PC-9 (cell line): ENCODE data around the gene HMSD. TPM values are rescaled to one million over a fixed set of nuclear protein-coding genes. Genes with fewer than 3 reads are reported as not detected.
"Not testable (repeated sequence)": the region's sequence is repeated elsewhere in the genome, so short reads cannot be mapped to it uniquely, and the experiment has no call there.

ENCODE experiments used
- BruUV-seq: library from RNA; stranded (reverse); fragments of 400-500 nt; replicated peaks from 2 replicates; lab custom pipeline; 2021; lab: Mats Ljungman, UMichigan
- CTCF ChIA-PET: fragments of 300-600 bp; sonication (Branson Sonifier 250); formaldehyde crosslinking; loops from one replicate; lab custom pipeline; 2022; ENCODE audit warnings: antibody characterized with exemption; lab: Charles Lee
- POLR2A ChIA-PET: fragments of 300-600 bp; sonication (Branson Sonifier 250); formaldehyde crosslinking; loops from one replicate; lab custom pipeline; 2022; ENCODE audit warnings: antibody characterized with exemption; ENCODE audit not compliant: unreplicated experiment; lab: Charles Lee
- DNase-seq, 2 experiments: peaks; one replicate each; pipeline versions ENCODE4 v3.0.0 to v3.0.0-alpha.2; 2015 to 2022; ENCODE audit warnings: mixed read lengths in 1 of 2
- H2AFZ ChIP-seq: fragments of 200-600 bp; sonication (generic); 2 replicates; pipeline ENCODE4 v1.8.1; 2017; ENCODE audit warnings: antibody characterized with exemption
- H3F3A ChIP-seq: fragments of 200-600 bp; sonication (generic); 2 replicates; pipeline ENCODE4 v1.8.1; 2017; ENCODE audit warnings: antibody characterized with exemption, mild to moderate bottlenecking, low read depth; ENCODE audit not compliant: insufficient read depth
- H3K27ac ChIP-seq: fragments of 200-600 bp; sonication (generic); 2 replicates; pipeline ENCODE4 v1.6.1; 2016; ENCODE audit warnings: mixed run types
- H3K27me3 ChIP-seq: fragments of 200-600 bp; sonication (generic); 2 replicates; pipeline ENCODE4 v1.6.1; 2016; ENCODE audit warnings: low read depth, mixed run types; ENCODE audit not compliant: insufficient read depth
- H3K36me3 ChIP-seq: fragments of 200-600 bp; sonication (generic); 2 replicates; pipeline ENCODE4 v1.6.1; 2016; ENCODE audit warnings: low read depth, mixed run types
- H3K4me1 ChIP-seq: fragments of 200-600 bp; sonication (generic); replicated peaks from 2 replicates; pipeline ENCODE4 v1.6.1; 2016; ENCODE audit warnings: mixed run types; ENCODE audit not compliant: insufficient read depth
- H3K4me2 ChIP-seq: fragments of 200-600 bp; sonication (generic); 2 replicates; pipeline ENCODE4 v1.6.1; 2017; ENCODE audit warnings: mixed run types
- H3K4me3 ChIP-seq: fragments of 200-600 bp; sonication (generic); 2 replicates; pipeline ENCODE4 v1.6.1; 2016; ENCODE audit warnings: mixed run types
- H3K79me2 ChIP-seq: fragments of 200-600 bp; sonication (generic); 2 replicates; pipeline ENCODE4 v1.6.1; 2017; ENCODE audit warnings: low read depth, mixed run types
- H3K9me2 ChIP-seq: fragments of 200-600 bp; sonication (generic); 2 replicates; pipeline ENCODE4 v1.8.1; 2017; ENCODE audit warnings: mild to moderate bottlenecking; ENCODE audit not compliant: insufficient read depth
- H3K9me3 ChIP-seq: fragments of 200-600 bp; sonication (generic); 2 replicates; pipeline ENCODE4 v1.8.1; 2016; ENCODE audit warnings: low read depth; ENCODE audit not compliant: insufficient read depth
- H4K20me1 ChIP-seq: fragments of 200-600 bp; sonication (generic); 2 replicates; pipeline ENCODE4 v1.8.1; 2017; ENCODE audit not compliant: insufficient read depth
- CTCF ChIP-seq: fragments of 200-600 bp; sonication (generic); conservative IDR thresholded peaks from 2 replicates; pipeline ENCODE4 v1.6.1; 2017; ENCODE audit warnings: mixed run types, antibody characterized with exemption, mild to moderate bottlenecking, moderate library complexity
- EZH2 ChIP-seq: fragments of 200-600 bp; sonication (generic); IDR thresholded peaks from 2 replicates; pipeline ENCODE4 v1.8.0; 2017; ENCODE audit warnings: antibody characterized with exemption, low read depth
- intact Hi-C: fragments of 100-400 bp; cut with micrococcal nuclease; formaldehyde crosslinking; loops from one replicate; pipeline ENCODE4 v1.10.0; 2022; ENCODE audit not compliant: unreplicated experiment
- total RNA-seq: library from RNA; stranded (reverse); gene quantifications from 2 replicates; pipeline ENCODE4 v1.2.3, GENCODE V29; 2021

Gene HMSD
- total RNA-seq, 1 experiment from 2014 or later: not detected

DNA sequence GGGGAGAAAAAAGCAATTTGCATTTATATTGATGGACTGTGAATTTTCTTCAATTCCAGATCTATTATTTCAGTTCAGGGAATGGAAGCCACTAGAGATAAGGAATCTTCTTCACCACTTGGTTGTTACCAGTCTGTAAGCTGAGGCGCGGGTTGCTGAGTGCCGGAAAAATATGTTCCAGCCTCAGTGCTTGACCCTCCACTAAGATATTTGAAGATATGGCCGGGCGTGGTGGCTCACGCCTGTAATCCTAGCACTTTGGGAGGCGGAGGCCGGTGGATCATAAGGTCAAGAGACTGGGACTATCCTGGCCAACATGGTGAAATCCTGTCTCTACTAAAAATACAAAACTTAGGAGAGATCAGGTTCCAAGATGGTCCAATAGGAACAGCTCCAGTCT is 9.1 kb upstream of the HMSD start:
- H3K36me3 ChIP-seq: no peaks in the 10 kb centered on the region
- no peaks in the 10 kb centered on the region for H3K9me2 ChIP-seq
- no peak overlapping the region for H2AFZ ChIP-seq
- H3K9me3 ChIP-seq: no peaks in the 10 kb centered on the region
- no peaks in the 10 kb centered on the region for H3F3A ChIP-seq
- H3K4me3 ChIP-seq: no peak overlapping the region
- ChIA-PET CTCF (no interaction called here), POLR2A (no interaction called here)
- no peak overlapping the region for H3K4me2 ChIP-seq
- no TSS peak for BruUV-seq
- DNase-seq: no peak
- TF ChIP-seq EZH2: no peak
- no peak for TF ChIP-seq CTCF
- H3K27me3 ChIP-seq: no peaks in the 10 kb centered on the region
- H3K4me1 ChIP-seq: no peaks in the 10 kb centered on the region
- no peak overlapping the region for H3K27ac ChIP-seq
- H4K20me1 ChIP-seq: no peaks in the 10 kb centered on the region
- intact Hi-C loops: no loop called here
- no peaks in the 10 kb centered on the region for H3K79me2 ChIP-seq

DNA sequence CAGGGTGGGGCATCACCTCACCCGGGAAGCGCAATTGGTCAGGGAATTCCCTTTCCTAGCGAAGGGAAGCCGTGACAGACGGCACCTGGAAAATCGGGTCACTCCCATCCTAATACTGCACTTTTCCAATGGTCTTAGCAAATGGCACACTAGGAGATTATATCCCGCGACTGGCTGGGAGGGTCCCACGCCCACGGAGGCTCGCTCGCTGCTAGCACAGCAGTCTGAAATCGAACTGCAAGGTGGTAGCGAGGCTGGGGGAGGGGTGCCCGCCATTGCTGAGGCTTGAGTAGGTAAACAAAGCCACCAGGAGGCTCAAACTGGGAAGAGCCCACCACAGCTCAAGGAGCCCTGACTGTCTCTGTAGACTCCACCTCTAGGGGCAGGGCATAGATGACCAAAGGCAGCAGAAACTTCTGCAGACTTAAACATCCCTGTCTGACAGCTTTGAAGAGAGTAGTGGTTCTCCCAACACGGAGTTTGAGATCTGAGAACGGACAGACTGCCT is 8.5 kb upstream of the HMSD start:
- H3K9me3 ChIP-seq, H3K4me2 ChIP-seq, H3K27ac ChIP-seq, H3K27me3 ChIP-seq, H3K36me3 ChIP-seq, H3K79me2 ChIP-seq, H3K4me3 ChIP-seq, POLR2A ChIA-PET, BruUV-seq, H4K20me1 ChIP-seq, H3K4me1 ChIP-seq, H2AFZ ChIP-seq, H3K9me2 ChIP-seq, H3F3A ChIP-seq, DNase-seq, CTCF ChIA-PET, intact Hi-C loops: not testable (repeated sequence)

DNA sequence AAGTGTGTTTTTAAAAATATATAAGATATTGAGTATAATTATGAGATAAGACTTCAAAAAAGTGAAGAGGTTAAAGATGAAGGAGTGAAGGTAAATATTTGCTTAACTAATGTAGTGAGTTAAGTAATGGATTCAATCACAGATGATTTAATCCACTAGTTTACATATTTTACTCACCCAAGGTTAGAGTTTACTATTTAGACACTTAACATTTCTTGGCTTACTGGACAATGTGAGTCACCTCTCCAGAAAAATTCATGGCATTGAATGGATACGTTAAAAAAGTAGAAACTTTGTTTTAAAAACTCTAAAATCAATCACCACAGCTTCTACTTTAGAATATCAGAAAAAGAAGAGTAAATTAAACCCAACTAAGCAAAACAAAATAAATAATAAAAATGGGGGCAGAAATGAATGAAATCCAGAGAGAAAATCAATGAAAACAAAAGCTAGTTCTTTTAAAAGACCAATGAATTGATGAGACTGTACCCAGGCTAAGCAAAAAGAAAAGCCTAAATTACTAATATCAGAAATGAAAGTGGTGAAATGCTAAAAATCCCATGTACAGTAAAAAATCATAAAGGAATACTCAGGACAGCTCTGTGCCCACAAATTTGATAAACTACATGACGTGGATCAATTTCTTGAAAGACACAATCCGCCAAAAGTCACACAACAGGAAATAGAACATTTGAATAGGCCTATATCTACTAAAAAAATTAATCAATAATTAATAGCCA is 1.9 kb upstream of the HMSD start:
- intact Hi-C loops: no loop called here
- Histone ChIP-seq H3F3A (no peaks in the 10 kb centered on the region), H3K9me2 (no peaks in the 10 kb centered on the region), H3K4me2 (no peak overlapping the region), H3K4me1 (no peaks in the 10 kb centered on the region), H3K79me2 (no peaks in the 10 kb centered on the region), H3K27me3 (no peaks in the 10 kb centered on the region), H4K20me1 (no peaks in the 10 kb centered on the region), H2AFZ (no peak overlapping the region), H3K9me3 (no peaks in the 10 kb centered on the region), H3K27ac (no peak overlapping the region), H3K4me3 (no peak overlapping the region), H3K36me3 (no peaks in the 10 kb centered on the region)
- no TSS peak for BruUV-seq
- DNase-seq: no peak
- ChIA-PET POLR2A (no interaction called here), CTCF (no interaction called here)
- TF ChIP-seq EZH2: no peak
- TF ChIP-seq CTCF: no peak

DNA sequence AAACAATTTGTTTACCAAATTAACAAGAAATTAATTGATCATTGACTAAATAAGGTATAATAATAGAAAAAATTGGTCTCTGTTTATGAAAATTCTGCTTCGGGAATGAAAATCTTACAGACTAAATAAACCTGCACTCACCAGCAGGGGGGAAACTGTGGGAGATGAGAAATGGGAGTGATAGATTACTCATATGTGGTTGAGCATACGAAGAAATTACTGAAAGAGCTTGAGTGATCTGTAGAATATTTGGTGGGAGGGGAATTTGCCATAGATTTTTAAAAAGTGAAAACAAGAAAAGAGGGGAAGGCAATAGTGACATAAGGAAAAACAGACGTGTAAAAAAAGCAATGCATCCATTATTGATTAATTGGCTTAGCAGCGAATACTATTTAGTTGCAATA is 2.2 kb downstream of the HMSD start:
- no peaks in the 10 kb centered on the region for H3K4me1 ChIP-seq
- no peak overlapping the region for H3K4me2 ChIP-seq
- no peak overlapping the region for H2AFZ ChIP-seq
- DNase-seq: no peak
- no peaks in the 10 kb centered on the region for H3K9me2 ChIP-seq
- no peaks in the 10 kb centered on the region for H3K36me3 ChIP-seq
- H3K9me3 ChIP-seq: no peaks in the 10 kb centered on the region
- TF ChIP-seq EZH2 (no peak), CTCF (0 out of 2 replicates have a peak, but pooled peaks have one; percentile 23)
- no peak overlapping the region for H3K4me3 ChIP-seq
- no peak overlapping the region for H3K27ac ChIP-seq
- intact Hi-C loops: no loop called here
- POLR2A ChIA-PET: no interaction called here
- no peaks in the 10 kb centered on the region for H4K20me1 ChIP-seq
- no peaks in the 10 kb centered on the region for H3K27me3 ChIP-seq
- BruUV-seq: no TSS peak
- CTCF ChIA-PET: no interaction called here
- no peaks in the 10 kb centered on the region for H3K79me2 ChIP-seq
- H3F3A ChIP-seq: no peaks in the 10 kb centered on the region
